Common myeloid progenitor, CD34-positive (primary cell): ENCODE data around the gene CASK.
"Not testable (repeated sequence)": the region's sequence is repeated elsewhere in the genome, so short reads cannot be mapped to it uniquely, and the experiment has no call there.

Experiments
- CTCF ChIA-PET: fragments of 350-600 bp; sonication (Branson Sonifier 250); formaldehyde crosslinking; loops from one replicate; lab custom pipeline; 2021; ENCODE audit warnings: antibody characterized with exemption; lab: Charles Lee
- POLR2A ChIA-PET: fragments of 350-600 bp; sonication (Branson Sonifier 250); formaldehyde crosslinking; loops from one replicate; lab custom pipeline; 2021; ENCODE audit warnings: antibody characterized with exemption; lab: Charles Lee
- DNase-seq, 3 donors: peaks; one replicate each; pipeline versions ENCODE4 v3.0.0 to v3.0.0-alpha.2; 2013
- H3K27ac ChIP-seq, 2 experiments: 1 replicate in 1 of 2; 2 replicates in 1 of 2; pipeline ENCODE4 v1.7.0; 2013; ENCODE audit warnings: inconsistent platforms in 2 of 2, low read length in 2 of 2, mild to moderate bottlenecking in 2 of 2, low read depth in 1 of 2, moderate library complexity in 1 of 2; ENCODE audit not compliant: severe bottlenecking in 2 of 2, insufficient read depth in 1 of 2, poor library complexity in 1 of 2
- H3K27me3 ChIP-seq, 5 experiments: replicated peaks in 2 of 5; 1 replicate in 3 of 5; 2 replicates in 2 of 5; pipeline versions ENCODE4 v1.6.1 to v1.7.0; 2013; ENCODE audit warnings: low read length in 4 of 5, mild to moderate bottlenecking in 2 of 5, moderate library complexity in 2 of 5, inconsistent platforms in 1 of 5; ENCODE audit not compliant: insufficient read depth in 5 of 5, control insufficient read depth in 4 of 5
- H3K36me3 ChIP-seq, 4 experiments: 1 replicate in 2 of 4; 2 replicates in 2 of 4; pipeline versions ENCODE4 v1.6.1 to v1.7.0; 2013; ENCODE audit warnings: low read length in 3 of 4, control low read depth in 1 of 4, mild to moderate bottlenecking in 1 of 4; ENCODE audit not compliant: control insufficient read depth in 4 of 4, insufficient read depth in 4 of 4
- H3K4me1 ChIP-seq, 4 experiments: 1 replicate in 3 of 4; 2 replicates in 1 of 4; pipeline versions ENCODE4 v1.6.1 to v1.7.1; 2013; ENCODE audit warnings: low read length in 3 of 4, mild to moderate bottlenecking in 3 of 4, control low read depth in 1 of 4, inconsistent platforms in 1 of 4, moderate library complexity in 1 of 4; ENCODE audit not compliant: control insufficient read depth in 4 of 4, insufficient read depth in 4 of 4; ENCODE audit errors: control extremely low read depth in 1 of 4
- H3K4me3 ChIP-seq, 7 experiments: 1 replicate in 4 of 7; 2 replicates in 3 of 7; pipeline versions ENCODE4 v1.5.1 to v1.7.0; 2013; ENCODE audit warnings: mild to moderate bottlenecking in 7 of 7, low read length in 6 of 7, moderate library complexity in 6 of 7, inconsistent platforms in 2 of 7, low read depth in 2 of 7, control low read depth in 1 of 7; ENCODE audit not compliant: insufficient read depth in 4 of 7, control insufficient read depth in 1 of 7; ENCODE audit errors: extremely low read depth in 1 of 7
- H3K9me3 ChIP-seq, 5 experiments: 1 replicate in 4 of 5; 2 replicates in 1 of 5; pipeline versions ENCODE4 v1.6.1 to v1.7.1; 2013; ENCODE audit warnings: low read length in 4 of 5, mild to moderate bottlenecking in 2 of 5, inconsistent platforms in 1 of 5, low read depth in 1 of 5, moderate library complexity in 1 of 5; ENCODE audit not compliant: control insufficient read depth in 4 of 5, insufficient read depth in 2 of 5; ENCODE audit errors: control extremely low read depth in 1 of 5
- WGBS: methylation state at CpG from one replicate; pipeline ENCODE4 v1.1.5; 2013; ENCODE audit not compliant: insufficient coverage; 5-methylcytosine and 5-hydroxymethylcytosine counted together

Gene CASK

DNA sequence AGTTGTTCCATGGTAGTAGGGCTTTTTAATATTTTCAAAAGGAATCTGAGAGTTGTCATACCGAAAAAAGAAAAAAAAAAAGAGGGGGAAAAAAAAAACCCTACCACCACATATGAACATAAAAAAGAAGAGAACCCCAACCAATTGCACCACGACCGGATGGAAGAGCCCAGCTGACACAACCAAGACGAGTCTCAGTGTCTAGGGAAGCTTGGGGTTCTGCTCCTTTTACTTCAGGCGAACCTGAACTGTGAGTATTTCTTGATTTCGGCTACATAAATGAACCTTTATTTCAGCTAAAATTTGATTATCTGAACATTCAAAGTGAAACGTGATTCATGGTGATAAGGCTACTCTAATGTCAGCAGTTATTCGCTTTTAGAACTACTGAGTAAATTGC is 234.5 kb downstream of the CASK start, which contains the start of gene GPR34:
Gene GPR34 (plus strand): TSS at position 139 of the 400 bp plus-strand sequence. CDS start 6,661 bp downstream, outside the sequence.
- 67% methylated on average over 1 of the region's 8 CpGs for WGBS
- H3K27ac ChIP-seq: no peak within 1 kb of the TSS
- peaks cover 8 to 42% (median 27%) of the 10 kb centered on the region in 4 experiments for H3K4me1 ChIP-seq
- no peaks in the 10 kb centered on the region for H3K36me3 ChIP-seq
- ChIA-PET POLR2A (no interaction called here), CTCF (interaction anchor here (1.1 to 1.2 kb wide), 2 partner anchors 22 kb away, joined by 3 read pairs; no protein-coding TSS in a partner anchor)
- peaks cover 0 to 2% (median 0%) of the 10 kb centered on the region in 5 experiments for H3K27me3 ChIP-seq
- no peak within 1 kb of the TSS for H3K4me3 ChIP-seq
- no peaks in the 10 kb centered on the region for H3K9me3 ChIP-seq
- peak in 1 of 3 donors; percentile 19 for DNase-seq

DNA sequence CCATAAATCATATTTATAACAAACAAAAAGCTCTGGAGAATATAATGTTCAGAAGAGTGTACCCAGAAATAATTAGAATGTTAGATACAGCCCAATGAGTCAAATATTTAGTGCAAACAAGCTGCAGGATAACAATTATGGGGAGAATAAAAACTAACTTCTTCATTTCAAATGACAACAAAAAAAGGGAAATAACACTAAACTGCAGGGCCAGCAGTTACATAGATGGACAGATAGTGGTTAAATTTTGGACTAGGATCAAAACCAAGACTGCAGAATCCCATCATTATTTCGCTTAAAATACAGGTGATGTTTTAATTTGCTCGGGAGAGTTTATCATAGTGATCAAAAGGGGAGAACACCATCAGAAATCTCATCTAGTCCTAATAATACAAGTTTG is 235.2 kb downstream of the CASK start:
- Histone ChIP-seq H3K27ac (no peak overlapping the region), H3K36me3 (no peaks in the 10 kb centered on the region), H3K4me3 (no peak overlapping the region), H3K4me1 (peaks cover 8 to 38% (median 25%) of the 10 kb centered on the region in 4 experiments), H3K27me3 (peaks cover 0 to 2% (median 0%) of the 10 kb centered on the region in 5 experiments), H3K9me3 (no peaks in the 10 kb centered on the region)
- CTCF ChIA-PET: interaction anchor here (1.1 to 1.2 kb wide), 2 partner anchors 21 to 23 kb away, joined by 3 read pairs; no protein-coding TSS in a partner anchor
- WGBS: no CpG with 5 or more reads among the region's 2 CpGs
- DNase-seq: peak in 2 of 3 donors; percentile 36 to 62
- POLR2A ChIA-PET: no interaction called here

DNA sequence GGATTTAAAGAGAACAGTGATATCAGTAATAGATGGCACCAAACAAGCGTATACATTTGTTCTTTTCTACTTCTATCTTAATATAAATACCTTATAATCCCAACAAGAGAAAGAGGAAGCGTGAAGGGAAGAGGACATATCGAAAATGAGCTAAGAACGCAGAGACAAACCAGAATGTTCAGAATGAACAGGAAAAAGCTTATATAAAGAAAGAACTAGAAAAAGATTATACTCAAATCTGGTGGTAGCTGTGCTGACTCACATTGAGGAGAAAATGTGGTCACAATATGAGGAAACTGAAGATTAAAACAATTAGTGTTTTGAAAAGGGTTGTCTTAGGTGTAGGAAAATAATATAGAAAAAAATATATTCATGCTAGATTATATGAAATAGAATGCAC is 236.6 kb downstream of the CASK start:
- H3K36me3 ChIP-seq: no peaks in the 10 kb centered on the region
- H3K4me1 ChIP-seq: peaks cover 4 to 29% (median 18%) of the 10 kb centered on the region in 4 experiments
- WGBS: no CpG with 5 or more reads among the region's 4 CpGs
- peak overlapping the region in 1 of 2 experiments; percentile 34 for H3K27ac ChIP-seq
- H3K9me3 ChIP-seq: no peaks in the 10 kb centered on the region
- DNase-seq: peak in 2 of 3 donors; percentile 67 to 82
- ChIA-PET POLR2A (no interaction called here), CTCF (interaction anchor here (1.1 kb wide), 1 partner anchor 128 kb away, joined by 4 read pairs; no protein-coding TSS in a partner anchor)
- H3K27me3 ChIP-seq: peaks cover 0 to 2% (median 0%) of the 10 kb centered on the region in 5 experiments
- no peak overlapping the region for H3K4me3 ChIP-seq

DNA sequence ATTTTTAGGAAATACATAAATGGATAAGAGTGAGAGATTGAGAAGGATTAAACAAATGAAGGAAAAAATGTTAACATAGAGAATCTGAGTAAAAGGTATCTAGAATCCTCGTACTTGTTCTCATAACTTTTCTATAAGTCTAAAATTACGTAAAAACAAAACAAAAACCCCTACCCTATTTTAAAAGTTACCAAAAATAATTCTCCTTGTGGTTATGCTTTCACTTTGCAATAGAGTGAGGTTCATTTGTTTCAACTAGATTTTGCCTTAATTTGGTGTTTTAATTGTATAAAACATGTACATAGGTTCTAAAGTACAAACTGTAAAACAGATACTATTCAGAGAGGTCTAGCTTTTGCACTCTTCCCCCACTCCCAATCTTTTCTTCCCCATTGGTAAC is 238.4 kb downstream of the CASK start:
- Histone ChIP-seq H3K27me3 (peaks cover 0 to 2% (median 0%) of the 10 kb centered on the region in 5 experiments), H3K9me3 (no peaks in the 10 kb centered on the region), H3K36me3 (no peaks in the 10 kb centered on the region), H3K4me3 (peak overlapping the region in 2 of 7 experiments; percentile 2 to 10), H3K4me1 (peaks cover 4 to 29% (median 18%) of the 10 kb centered on the region in 4 experiments), H3K27ac (no peak overlapping the region)
- ChIA-PET POLR2A (no interaction called here), CTCF (no interaction called here)
- no peak for DNase-seq
- no CpG with 5 or more reads among the region's 2 CpGs for WGBS

DNA sequence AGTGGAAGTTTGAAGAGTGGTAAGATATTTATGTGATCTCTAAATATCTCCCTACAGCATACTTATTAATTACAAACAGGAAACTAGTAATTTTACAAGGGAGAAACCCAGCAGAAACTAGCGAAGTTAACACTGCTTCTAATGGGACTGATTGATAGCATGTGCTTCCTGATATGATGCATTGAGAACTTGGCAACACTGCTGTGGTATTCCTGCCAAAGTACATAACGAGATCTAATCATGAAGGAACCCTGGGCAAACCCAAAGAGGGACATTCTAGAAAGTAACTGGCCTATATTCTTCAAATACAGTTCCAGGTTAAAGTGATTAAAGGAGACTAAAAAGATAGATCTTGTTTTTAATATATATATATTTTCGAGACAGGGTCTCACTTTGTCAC is 239.2 kb downstream of the CASK start:
- Histone ChIP-seq H3K4me1 (peaks cover 4 to 29% (median 18%) of the 10 kb centered on the region in 4 experiments), H3K27ac (no peak overlapping the region), H3K27me3 (peaks cover 0 to 2% (median 0%) of the 10 kb centered on the region in 5 experiments), H3K36me3 (no peaks in the 10 kb centered on the region), H3K9me3 (no peaks in the 10 kb centered on the region), H3K4me3 (no peak overlapping the region)
- ChIA-PET POLR2A (no interaction called here), CTCF (no interaction called here)
- DNase-seq: peak in 1 of 3 donors; percentile 44
- WGBS: 25% methylated on average over 2 of the region's 3 CpGs

DNA sequence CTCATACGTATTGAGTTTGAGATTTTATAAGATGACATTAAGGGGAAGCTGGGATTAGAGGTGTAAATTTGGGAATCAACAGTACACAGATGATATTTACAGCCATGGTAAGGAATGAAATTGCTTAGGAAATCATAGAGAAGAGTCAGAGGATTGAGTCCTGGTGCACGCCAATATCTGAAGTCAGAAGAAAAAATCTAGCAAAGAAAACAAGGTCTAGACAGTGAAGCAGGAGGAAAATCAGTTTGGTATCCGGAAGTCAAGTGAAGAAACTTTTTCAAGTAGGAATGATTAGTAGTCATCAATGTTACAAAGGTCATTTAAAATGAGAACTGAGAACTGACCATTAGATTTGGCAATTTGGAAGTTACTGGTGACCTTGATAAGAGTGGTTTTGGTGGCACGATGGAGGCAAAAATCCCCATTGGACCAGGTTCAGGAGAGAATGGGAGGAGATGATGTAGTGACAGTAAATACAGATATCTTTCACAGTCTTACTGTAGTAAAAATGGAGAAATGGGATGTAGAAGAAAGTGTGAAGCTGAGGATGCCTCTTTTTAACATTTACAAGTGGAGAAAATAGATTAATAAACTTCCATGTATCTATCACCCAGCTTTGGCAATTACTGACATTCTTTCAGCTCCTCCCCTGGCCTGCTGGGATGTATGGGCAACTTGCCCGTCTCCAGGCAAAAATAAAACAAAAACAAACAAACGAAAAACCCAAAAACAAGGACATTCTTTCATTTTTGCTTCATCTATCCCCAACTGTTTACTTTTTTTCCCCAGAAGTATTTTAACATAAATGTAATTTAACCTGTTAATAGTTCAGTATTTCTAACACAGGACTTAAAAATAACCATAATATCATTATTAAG is 245.9 kb downstream of the CASK start:
- no peaks in the 10 kb centered on the region for H3K9me3 ChIP-seq
- no peaks in the 10 kb centered on the region for H3K36me3 ChIP-seq
- peaks cover 0 to 2% (median 0%) of the 10 kb centered on the region in 5 experiments for H3K27me3 ChIP-seq
- ChIA-PET CTCF (no interaction called here), POLR2A (no interaction called here)
- 79% methylated on average over 5 of the region's 6 CpGs for WGBS
- DNase-seq: no peak
- no peaks in the 10 kb centered on the region for H3K4me1 ChIP-seq
- H3K27ac ChIP-seq: no peak overlapping the region
- H3K4me3 ChIP-seq: no peak overlapping the region

DNA sequence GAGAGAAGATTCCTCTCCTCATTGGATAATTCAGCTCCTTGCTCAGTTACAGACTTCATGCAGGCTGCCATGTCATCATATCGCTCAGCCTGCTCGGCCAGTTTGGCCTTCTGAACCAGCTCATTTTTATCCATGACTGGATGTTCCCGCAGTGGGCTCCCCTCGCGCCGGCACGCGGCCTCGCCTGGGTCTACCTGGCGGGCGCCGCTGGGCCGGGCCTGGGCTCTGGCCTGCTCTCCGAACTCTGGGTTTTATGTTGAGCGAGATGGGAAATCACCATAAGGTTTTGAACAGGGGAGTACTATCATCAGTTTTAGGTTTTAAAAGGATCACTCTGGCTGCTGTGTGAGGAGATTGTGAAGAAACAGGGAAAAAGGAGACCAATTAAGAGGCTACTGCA is 247.0 kb downstream of the CASK start:
- CTCF ChIA-PET, H3K36me3 ChIP-seq, H3K4me3 ChIP-seq, H3K9me3 ChIP-seq, H3K27me3 ChIP-seq, H3K27ac ChIP-seq, POLR2A ChIA-PET, H3K4me1 ChIP-seq, DNase-seq: not testable (repeated sequence)
- WGBS: 96% methylated on average over 11 of the region's 15 CpGs
